IMR-90 (cell line): ENCODE results near the gene COA1. TPM values are rescaled to one million over a fixed set of nuclear protein-coding genes. Genes with fewer than 3 reads are reported as not detected.

Source experiments
- ATAC-seq: fragments of 200-7000 bp; cut with Tn5 transposase; 2 replicates; pipeline ENCODE4 v1.9.1; 2020; ENCODE audit warnings: low read depth, mild to moderate bottlenecking, moderate library complexity
- BruUV-seq: library from RNA; stranded (reverse); fragments of 400-500 nt; replicated peaks from 2 replicates; lab custom pipeline; 2021; lab: Mats Ljungman, UMichigan
- CTCF ChIA-PET: fragments of 300-600 bp; formaldehyde crosslinking; extraction: SDS; loops from one replicate; lab custom pipeline; 2021; ENCODE audit warnings: antibody characterized with exemption; lab: Yijun Ruan, JAX
- POLR2A ChIA-PET: fragments of 300-600 bp; sonication (Branson Sonifier 250); formaldehyde crosslinking; loops from one replicate; lab custom pipeline; 2022; ENCODE audit warnings: antibody characterized with exemption; ENCODE audit not compliant: unreplicated experiment; lab: Charles Lee
- DNase-seq: peaks from one replicate; pipeline ENCODE4 v3.0.0; 2013
- H2AFZ ChIP-seq: replicated peaks from 2 replicates; pipeline ENCODE3; 2013; ENCODE audit warnings: low read length, mild to moderate bottlenecking; ENCODE audit not compliant: poor library complexity
- H2AK5ac ChIP-seq: 2 replicates; pipeline ENCODE4 v1.6.1; 2013; ENCODE audit warnings: low read depth, low read length, inconsistent platforms
- H2AK9ac ChIP-seq: replicated peaks from 2 replicates; pipeline ENCODE3; 2013; ENCODE audit warnings: mild to moderate bottlenecking, low read depth, low read length, moderate library complexity; ENCODE audit not compliant: poor library complexity
- H2BK120ac ChIP-seq: 2 replicates; pipeline ENCODE4 v1.6.1; 2013; ENCODE audit warnings: low read depth, low read length, inconsistent platforms
- H2BK15ac ChIP-seq: 3 replicates; pipeline ENCODE4 v1.6.1; 2013; ENCODE audit warnings: low read depth, low read length, inconsistent platforms
- H2BK20ac ChIP-seq: 2 replicates; pipeline ENCODE4 v1.6.1; 2013; ENCODE audit warnings: low read depth, mild to moderate bottlenecking, inconsistent platforms, low read length, moderate library complexity
- H2BK5ac ChIP-seq: 2 replicates; pipeline ENCODE4 v1.6.1; 2013; ENCODE audit warnings: mild to moderate bottlenecking, low read depth, low read length, inconsistent platforms; ENCODE audit not compliant: poor library complexity, severe bottlenecking
- H3K14ac ChIP-seq: replicated peaks from 2 replicates; pipeline ENCODE4 v1.6.1; 2013; ENCODE audit warnings: low read depth, low read length, inconsistent platforms
- H3K18ac ChIP-seq: 2 replicates; pipeline ENCODE4 v1.6.1; 2013; ENCODE audit warnings: low read depth, low read length, control low read depth
- H3K23ac ChIP-seq: 2 replicates; pipeline ENCODE4 v1.6.1; 2013; ENCODE audit warnings: low read depth, low read length, inconsistent platforms
- H3K27ac ChIP-seq: 2 replicates; pipeline ENCODE4 v1.5.1; 2013; ENCODE audit warnings: mild to moderate bottlenecking, control low read depth, low read length; ENCODE audit not compliant: insufficient read depth
- H3K27me3 ChIP-seq: 2 replicates; pipeline ENCODE4 v1.6.1; 2013; ENCODE audit warnings: low read length; ENCODE audit not compliant: control insufficient read depth, insufficient read depth
- H3K36me3 ChIP-seq: 2 replicates; pipeline ENCODE4 v1.6.1; 2013; ENCODE audit warnings: low read length, mixed read lengths; ENCODE audit not compliant: control insufficient read depth, insufficient read depth
- H3K4ac ChIP-seq: 2 replicates; pipeline ENCODE4 v1.6.1; 2013; ENCODE audit warnings: low read depth, low read length, inconsistent platforms
- H3K4me1 ChIP-seq: 2 replicates; pipeline ENCODE4 v1.6.1; 2013; ENCODE audit warnings: low read length, mixed read lengths; ENCODE audit not compliant: control insufficient read depth, insufficient read depth
- H3K4me2 ChIP-seq: 2 replicates; pipeline ENCODE4 v1.6.1; 2013; ENCODE audit warnings: low read depth, mild to moderate bottlenecking, control low read depth, low read length, moderate library complexity
- H3K4me3 ChIP-seq: 2 replicates; pipeline ENCODE4 v1.5.1; 2013; ENCODE audit warnings: low read depth, mild to moderate bottlenecking, control low read depth, low read length, moderate library complexity; ENCODE audit not compliant: insufficient read depth
- H3K56ac ChIP-seq: 2 replicates; pipeline ENCODE4 v1.6.1; 2013; ENCODE audit warnings: low read length, inconsistent platforms; ENCODE audit not compliant: insufficient read depth; ENCODE audit errors: extremely low read depth
- H3K79me1 ChIP-seq, 2 experiments: 2 replicates each; pipeline ENCODE4 v1.6.1; 2013; ENCODE audit warnings: low read length in 2 of 2, inconsistent platforms in 1 of 2, low read depth in 1 of 2
- H3K9ac ChIP-seq: 2 replicates; pipeline ENCODE4 v1.6.1; 2013; ENCODE audit warnings: low read depth, low read length, control low read depth
- H3K9me1 ChIP-seq: 2 replicates; pipeline ENCODE4 v1.6.1; 2013; ENCODE audit warnings: low read length, inconsistent platforms; ENCODE audit not compliant: insufficient read depth
- H3K9me3 ChIP-seq: 2 replicates; pipeline ENCODE4 v1.6.1; 2013; ENCODE audit warnings: low read length; ENCODE audit not compliant: control insufficient read depth, insufficient read depth
- H4K20me1 ChIP-seq: 2 replicates; pipeline ENCODE4 v1.6.1; 2013; ENCODE audit warnings: low read length, inconsistent platforms; ENCODE audit not compliant: insufficient read depth
- H4K5ac ChIP-seq: 2 replicates; pipeline ENCODE4 v1.6.1; 2013; ENCODE audit warnings: mild to moderate bottlenecking, low read depth, low read length, control low read depth
- H4K8ac ChIP-seq, 2 experiments: 2 replicates each; pipeline ENCODE4 v1.6.1; 2013; ENCODE audit warnings: low read depth in 2 of 2, low read length in 2 of 2, control low read depth in 1 of 2, inconsistent platforms in 1 of 2
- H4K91ac ChIP-seq: 2 replicates; pipeline ENCODE4 v1.6.1; 2013; ENCODE audit warnings: low read depth, low read length, inconsistent platforms; ENCODE audit not compliant: insufficient read depth
- BHLHE40 ChIP-seq: fragments of 150-350 bp; IDR thresholded peaks from 2 replicates; pipeline ENCODE4 v1.6.1; 2016; ENCODE audit warnings: mild to moderate bottlenecking, low read depth, low read length
- CTCF ChIP-seq: conservative IDR thresholded peaks from 2 replicates; pipeline ENCODE4 v1.5.1; 2012; ENCODE audit warnings: mild to moderate bottlenecking, low read depth, low read length, improper control_type of control experiment
- ELK1 ChIP-seq: fragments of 150-350 bp; IDR thresholded peaks from 2 replicates; pipeline ENCODE4 v1.6.1; 2016; ENCODE audit warnings: low read depth, mild to moderate bottlenecking, low read length, moderate library complexity, borderline replicate concordance
- FOS ChIP-seq: fragments of 150-350 bp; IDR thresholded peaks from 2 replicates; pipeline ENCODE4 v1.6.1; 2016; ENCODE audit warnings: low read depth, low read length
- MAFK ChIP-seq: IDR thresholded peaks from 2 replicates; pipeline ENCODE4 v1.6.1; 2012; ENCODE audit warnings: low read depth, low read length, improper control_type of control experiment
- MAZ ChIP-seq: IDR thresholded peaks from 2 replicates; pipeline ENCODE4 v1.6.1; 2012; ENCODE audit warnings: low read depth, mild to moderate bottlenecking, low read length, improper control_type of control experiment, moderate library complexity, borderline replicate concordance
- MXI1 ChIP-seq: IDR thresholded peaks from 2 replicates; pipeline ENCODE4 v1.6.1; 2012; ENCODE audit warnings: low read depth, mild to moderate bottlenecking, low read length, moderate library complexity, borderline replicate concordance
- NFE2L2 ChIP-seq: fragments of 150-350 bp; IDR thresholded peaks from 2 replicates; pipeline ENCODE4 v1.6.1; 2016; ENCODE audit warnings: low read depth, mild to moderate bottlenecking, low read length
- POLR2A ChIP-seq: IDR thresholded peaks from 2 replicates; pipeline ENCODE4 v1.6.1; 2012; ENCODE audit warnings: mild to moderate bottlenecking, low read depth, low read length
- RFX5 ChIP-seq: IDR thresholded peaks from 2 replicates; pipeline ENCODE4 v1.8.0; 2012; ENCODE audit warnings: low read depth, mild to moderate bottlenecking, low read length, moderate library complexity
- SMC3 ChIP-seq: fragments of 150-350 bp; IDR thresholded peaks from 2 replicates; pipeline ENCODE4 v1.6.1; 2016; ENCODE audit warnings: low read depth, mild to moderate bottlenecking, antibody characterized with exemption, low read length, moderate library complexity
- WGBS, 2 experiments: methylation state at CpG; one replicate each; pipeline versions ENCODE4 v1.1.5 to v1.1.7; 2013; ENCODE audit warnings: missing lambda C conversion rate in 2 of 2; ENCODE audit not compliant: insufficient read length in 1 of 2; ENCODE audit errors: extremely low coverage in 2 of 2; 5-methylcytosine and 5-hydroxymethylcytosine counted together
- dilution Hi-C: fragments of 300-500 bp; cut with HindIII; formaldehyde crosslinking; loops from one replicate; pipeline ENCODE4 v1.14.3; 2018; ENCODE audit warnings: low sequenced_read_pairs; ENCODE audit not compliant: unreplicated experiment
- in situ Hi-C: fragments of 300-500 bp; cut with MboI; formaldehyde crosslinking; loops from 3 replicates; pipeline ENCODE4 v1.14.3; 2019; ENCODE audit warnings: low sequenced_read_pairs, inconsistent platforms, mixed read lengths
- intact Hi-C: fragments of 100-400 bp; cut with micrococcal nuclease; formaldehyde crosslinking; loops from 2 replicates; pipeline ENCODE4 v1.10.0; 2022
- polyA plus RNA-seq, 3 experiments: library from polyadenylated mRNA; depleted of rRNA; stranded (reverse); fragments of >200 nt; gene quantifications; 2 replicates each; pipeline ENCODE4 v1.2.3, GENCODE V29; 2012; ENCODE audit warnings: low replicate concordance in 1 of 3
- total RNA-seq: library from RNA; depleted of rRNA; stranded (reverse); fragments of >200 nt; gene quantifications from 2 replicates; pipeline ENCODE4 v1.2.3, GENCODE V29; 2012
- TF ChIP-seq, protein P1 (sequence below): fragments of 150-350 bp; IDR thresholded peaks from 2 replicates; pipeline ENCODE4 v1.6.1; 2017; ENCODE audit warnings: mild to moderate bottlenecking, antibody characterized with exemption, low read length, low read depth

The COA1 gene
- total and polyA plus RNA-seq, 2 of the 4 experiments (the other 2 are of a cell fraction), result 34.2 to 59.5 TPM

- peaks cover 10% of the 10 kb centered on the region for H3K36me3 ChIP-seq
- H3K23ac ChIP-seq, result peak overlapping the region; percentile 97
- H2AFZ ChIP-seq, result peak overlapping the region; percentile 72
- H2AK9ac ChIP-seq, result peak overlapping the region; percentile 99
- DNase-seq (peak; percentile 100), ATAC-seq (peak; percentile 68)
- no peaks in the 10 kb centered on the region for H4K20me1 ChIP-seq
- peak overlapping the region; percentile 78 for H3K9ac ChIP-seq
- peak overlapping the region; percentile 98 for H3K56ac ChIP-seq
- H3K4me1 ChIP-seq, result peaks cover 42% of the 10 kb centered on the region
- peak overlapping the region; percentile 1; the same call in 1 of the 2 replicates for H3K4me3 ChIP-seq
- dilution Hi-C loops (no loop called here), intact Hi-C loops (loop anchor here (1.0 to 2.0 kb wide), 3 partner anchors 52 to 191 kb away; no protein-coding TSS in a partner anchor), in situ Hi-C loops (loop anchor here (5.0 kb wide), 1 partner anchor 44 kb away; no protein-coding TSS in a partner anchor)
- H2BK20ac ChIP-seq, result peak overlapping the region; percentile 98
- peaks cover 38% of the 10 kb centered on the region for H3K9me1 ChIP-seq
- ChIA-PET POLR2A (interaction anchor here (0.5 to 1.0 kb wide), 6 partner anchors 9 to 1843 kb away, joined by 3 to 8 read pairs (median 4); partner anchors contain the start of gene STK17A), CTCF (interaction anchor here (0.9 to 1.6 kb wide), 2 partner anchors 52 to 65 kb away, joined by 5 to 13 read pairs; partner anchors contain the start of gene STK17A)
- H2AK5ac ChIP-seq, result peak overlapping the region; percentile 87
- WGBS, 2 experiments, result 0% methylated on average over 1 of the region's 10 CpGs; no CpG with 5 or more reads in 1 of the 2 experiments
- H4K5ac ChIP-seq, result peak overlapping the region; percentile 77
- H2BK5ac ChIP-seq, result peak overlapping the region; percentile 100
- H2BK15ac ChIP-seq, result peak overlapping the region; percentile 83
- no peaks in the 10 kb centered on the region for H3K9me3 ChIP-seq
- peak overlapping the region; percentile 96 for H4K8ac ChIP-seq
- peak overlapping the region; percentile 96 for H4K91ac ChIP-seq
- BruUV-seq, result TSS peak; percentile 35
- peak overlapping the region; percentile 95 for H3K27ac ChIP-seq
- H3K14ac ChIP-seq, result peak overlapping the region; percentile 96
- H3K4ac ChIP-seq, result peak overlapping the region; percentile 94
- peaks cover 28 to 69% of the 10 kb centered on the region in 2 experiments for H3K79me1 ChIP-seq
- H3K4me2 ChIP-seq, result peak overlapping the region; percentile 75
- peak overlapping the region; percentile 81 for H3K18ac ChIP-seq
- no peaks in the 10 kb centered on the region for H3K27me3 ChIP-seq
- H2BK120ac ChIP-seq, result peak overlapping the region; percentile 98
- TF ChIP-seq SMC3, result no peak
- peak; percentile 32; the same call in 1 of the 2 replicates for TF ChIP-seq MAFK
- TF ChIP-seq CTCF, result no peak
- TF ChIP-seq BHLHE40, result 0 out of 2 replicates have a peak, but pooled peaks have one; percentile 67
- TF ChIP-seq MAZ, result no peak
- TF ChIP-seq NFE2L2, result peak; percentile 31; the same call in 1 of the 2 replicates
- TF ChIP-seq POLR2A, result peak; percentile 79
- TF ChIP-seq, protein P1, sequence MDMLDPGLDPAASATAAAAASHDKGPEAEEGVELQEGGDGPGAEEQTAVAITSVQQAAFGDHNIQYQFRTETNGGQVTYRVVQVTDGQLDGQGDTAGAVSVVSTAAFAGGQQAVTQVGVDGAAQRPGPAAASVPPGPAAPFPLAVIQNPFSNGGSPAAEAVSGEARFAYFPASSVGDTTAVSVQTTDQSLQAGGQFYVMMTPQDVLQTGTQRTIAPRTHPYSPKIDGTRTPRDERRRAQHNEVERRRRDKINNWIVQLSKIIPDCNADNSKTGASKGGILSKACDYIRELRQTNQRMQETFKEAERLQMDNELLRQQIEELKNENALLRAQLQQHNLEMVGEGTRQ, result no peak
- peak; percentile 23; the same call in 1 of the 2 replicates for TF ChIP-seq MXI1
- no peak; the same call in 1 of the 2 replicates for TF ChIP-seq RFX5
- no peak for TF ChIP-seq ELK1
- peak; percentile 90; the same call in 1 of the 2 replicates for TF ChIP-seq FOS
These were observed 81.5 kb downstream of the COA1 start for GRCh38 chr7:43647673-43648472.
